Caco-2 (cell line): Measurements from ENCODE around the gene TGM4. TPM values are rescaled to one million over a fixed set of nuclear protein-coding genes. Genes with fewer than 3 reads are reported as not detected.

ENCODE experiments used
- BruUV-seq: library from RNA; stranded (reverse); fragments of 400-500 nt; replicated peaks from 2 replicates; lab custom pipeline; 2021; lab: Mats Ljungman, UMichigan
- CTCF ChIA-PET: fragments of 300-600 bp; sonication (Branson Sonifier 250); formaldehyde crosslinking; loops from one replicate; lab custom pipeline; 2022; ENCODE audit warnings: antibody characterized with exemption; lab: Charles Lee
- POLR2A ChIA-PET: fragments of 300-600 bp; sonication (Branson Sonifier 250); formaldehyde crosslinking; loops from one replicate; lab custom pipeline; 2022; ENCODE audit warnings: antibody characterized with exemption; lab: Charles Lee
- DNase-seq, 2 experiments: peaks; one replicate each; pipeline versions ENCODE4 v3.0.0 to v3.0.0-alpha.2; 2020 to 2022
- H3K27me3 ChIP-seq: replicated peaks from 2 replicates; pipeline ENCODE4 v1.6.0; 2011; ENCODE audit warnings: low read length; ENCODE audit not compliant: control insufficient read depth, insufficient read depth
- H3K36me3 ChIP-seq: 2 replicates; pipeline ENCODE4 v1.5.1; 2011; ENCODE audit warnings: low read length; ENCODE audit not compliant: control insufficient read depth, insufficient read depth
- H3K4me1 ChIP-seq: fragments of 250-450 bp; sonication (Bioruptor Pico); 2 replicates; pipeline ENCODE4 v1.5.1; 2020; ENCODE audit warnings: mild to moderate bottlenecking
- H3K4me3 ChIP-seq: 2 replicates; pipeline ENCODE4 v1.5.1; 2011; ENCODE audit warnings: low read depth, mild to moderate bottlenecking, control low read depth, low read length
- H3K9me3 ChIP-seq: fragments of 250-450 bp; sonication (Bioruptor Pico); 2 replicates; pipeline ENCODE4 v1.5.1; 2020; ENCODE audit warnings: mild to moderate bottlenecking, moderate library complexity
- H3K27ac Mint-ChIP-seq: one replicate; pipeline ENCODE4 v1.8.0; 2022; ENCODE audit warnings: mixed read lengths; ENCODE audit not compliant: unreplicated experiment
- H3K27me3 Mint-ChIP-seq: one replicate; pipeline ENCODE4 v1.8.0; 2022; ENCODE audit warnings: mixed read lengths; ENCODE audit not compliant: insufficient read depth, unreplicated experiment
- H3K36me3 Mint-ChIP-seq: one replicate; pipeline ENCODE4 v1.8.0; 2022; ENCODE audit warnings: mild to moderate bottlenecking, mixed read lengths; ENCODE audit not compliant: insufficient read depth, unreplicated experiment
- H3K4me1 Mint-ChIP-seq: one replicate; pipeline ENCODE4 v1.8.0; 2022; ENCODE audit warnings: low read depth, mixed read lengths; ENCODE audit not compliant: unreplicated experiment
- H3K4me3 Mint-ChIP-seq: one replicate; pipeline ENCODE4 v1.8.0; 2022; ENCODE audit warnings: mild to moderate bottlenecking, moderate library complexity, mixed read lengths; ENCODE audit not compliant: unreplicated experiment
- H3K9me3 Mint-ChIP-seq: one replicate; pipeline ENCODE4 v1.8.0; 2022; ENCODE audit warnings: mixed read lengths; ENCODE audit not compliant: unreplicated experiment
- intact Hi-C: fragments of 100-400 bp; cut with micrococcal nuclease; formaldehyde crosslinking; loops from one replicate; pipeline ENCODE4 v1.10.0; 2022; ENCODE audit not compliant: unreplicated experiment
- total RNA-seq: library from RNA; stranded (reverse); gene quantifications from 2 replicates; pipeline ENCODE4 v1.2.3, GENCODE V29; 2022
- TF ChIP-seq, protein P1 (sequence below), 2 experiments: fragments of 200-600 bp in 1 of 2; IDR thresholded peaks; 1 replicate in 1 of 2; 2 replicates in 1 of 2; pipeline versions ENCODE4 v1.5.1 to v1.8.0; 2011 to 2022; ENCODE audit warnings: antibody characterized with exemption in 1 of 2, control low read depth in 1 of 2, inconsistent platforms in 1 of 2, low read depth in 1 of 2, low read length in 1 of 2, mild to moderate bottlenecking in 1 of 2, moderate library complexity in 1 of 2; ENCODE audit not compliant: insufficient read depth in 1 of 2, severe bottlenecking in 1 of 2, unreplicated experiment in 1 of 2

The TGM4 gene
- total RNA-seq, 1 experiment from 2014 or later: not detected

DNA sequence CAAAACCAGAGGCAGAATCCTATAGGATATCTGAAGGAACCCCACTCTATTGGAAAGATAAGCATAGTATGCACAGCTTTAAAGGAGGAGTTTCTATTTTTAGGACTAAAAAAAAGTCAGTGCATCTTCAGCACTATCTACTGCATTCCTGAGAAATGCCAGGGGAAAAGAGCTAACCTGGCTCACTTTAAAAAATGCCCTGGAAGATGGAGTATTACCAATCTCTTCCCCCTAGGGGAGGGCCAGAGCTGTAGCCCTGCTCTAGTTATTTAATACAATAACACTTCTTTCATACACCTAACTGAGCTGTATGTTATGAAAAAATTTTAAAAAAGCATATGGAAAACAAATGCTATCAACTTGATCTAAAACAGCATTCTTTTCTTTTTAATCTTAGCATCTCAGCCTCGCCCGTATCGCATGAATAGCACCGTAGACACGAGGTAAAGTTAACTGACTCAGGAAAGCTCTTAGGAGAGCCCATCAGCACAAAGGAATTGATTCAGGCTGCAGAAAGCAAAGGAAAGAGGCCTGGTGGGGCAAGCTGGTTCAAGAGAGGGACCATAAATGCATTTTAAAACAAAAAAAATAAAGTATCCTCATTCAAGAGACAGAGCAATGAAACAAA lies 50.2 kb downstream of the TGM4 start:
- ChIA-PET CTCF (no interaction called here), POLR2A (no interaction called here)
- BruUV-seq: no TSS peak
- Histone ChIP-seq H3K4me1 (no peaks in the 10 kb centered on the region), H3K27me3 (no peaks in the 10 kb centered on the region), H3K36me3 (no peaks in the 10 kb centered on the region; the same call in none of the 2 replicates), H3K4me3 (no peak overlapping the region), H3K9me3 (no peaks in the 10 kb centered on the region)
- intact Hi-C loops: no loop called here
- peaks cover 14% of the 10 kb centered on the region for H3K36me3 Mint-ChIP-seq
- H3K27ac Mint-ChIP-seq: no peak overlapping the region
- H3K4me3 Mint-ChIP-seq: no peak overlapping the region
- H3K4me1 Mint-ChIP-seq: no peaks in the 10 kb centered on the region
- no peaks in the 10 kb centered on the region for H3K27me3 Mint-ChIP-seq
- H3K9me3 Mint-ChIP-seq: no peaks in the 10 kb centered on the region
- TF ChIP-seq, protein P1, sequence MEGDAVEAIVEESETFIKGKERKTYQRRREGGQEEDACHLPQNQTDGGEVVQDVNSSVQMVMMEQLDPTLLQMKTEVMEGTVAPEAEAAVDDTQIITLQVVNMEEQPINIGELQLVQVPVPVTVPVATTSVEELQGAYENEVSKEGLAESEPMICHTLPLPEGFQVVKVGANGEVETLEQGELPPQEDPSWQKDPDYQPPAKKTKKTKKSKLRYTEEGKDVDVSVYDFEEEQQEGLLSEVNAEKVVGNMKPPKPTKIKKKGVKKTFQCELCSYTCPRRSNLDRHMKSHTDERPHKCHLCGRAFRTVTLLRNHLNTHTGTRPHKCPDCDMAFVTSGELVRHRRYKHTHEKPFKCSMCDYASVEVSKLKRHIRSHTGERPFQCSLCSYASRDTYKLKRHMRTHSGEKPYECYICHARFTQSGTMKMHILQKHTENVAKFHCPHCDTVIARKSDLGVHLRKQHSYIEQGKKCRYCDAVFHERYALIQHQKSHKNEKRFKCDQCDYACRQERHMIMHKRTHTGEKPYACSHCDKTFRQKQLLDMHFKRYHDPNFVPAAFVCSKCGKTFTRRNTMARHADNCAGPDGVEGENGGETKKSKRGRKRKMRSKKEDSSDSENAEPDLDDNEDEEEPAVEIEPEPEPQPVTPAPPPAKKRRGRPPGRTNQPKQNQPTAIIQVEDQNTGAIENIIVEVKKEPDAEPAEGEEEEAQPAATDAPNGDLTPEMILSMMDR (IDR thresholded peaks at IDR 0.05; ENCODE audit: insufficient read depth in 1 of 2, low read depth in 1 of 2, low read length in 1 of 2, severe bottlenecking in 1 of 2, unreplicated experiment in 1 of 2): no peak
- no peak for DNase-seq

DNA sequence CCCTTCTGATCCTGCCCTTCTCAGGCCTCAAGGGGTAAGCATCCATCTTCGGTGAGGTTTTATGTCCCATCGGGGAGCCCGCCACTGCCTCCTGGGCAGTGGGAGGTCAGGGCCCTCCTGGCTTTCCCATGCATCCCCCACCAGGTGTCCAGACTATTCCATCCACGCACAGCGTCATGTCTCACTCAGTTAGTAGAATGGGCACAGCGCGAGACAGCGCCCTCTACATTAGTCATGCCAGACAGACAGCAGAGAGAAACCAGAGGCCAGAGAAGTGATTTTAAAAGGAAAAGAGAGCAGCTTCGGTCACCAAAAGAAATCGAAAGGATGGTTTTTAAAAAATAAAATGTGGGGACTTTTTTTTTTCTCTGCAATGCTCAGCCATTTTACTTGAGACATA lies 51.8 kb downstream of the TGM4 start:
- ChIA-PET CTCF (no interaction called here), POLR2A (no interaction called here)
- H3K9me3 Mint-ChIP-seq: no peaks in the 10 kb centered on the region
- no peaks in the 10 kb centered on the region for H3K27me3 Mint-ChIP-seq
- Histone ChIP-seq H3K9me3 (no peaks in the 10 kb centered on the region), H3K4me1 (no peaks in the 10 kb centered on the region), H3K36me3 (no peaks in the 10 kb centered on the region; the same call in none of the 2 replicates), H3K4me3 (no peak overlapping the region), H3K27me3 (no peaks in the 10 kb centered on the region)
- no peaks in the 10 kb centered on the region for H3K4me1 Mint-ChIP-seq
- DNase-seq: no peak
- no TSS peak for BruUV-seq
- TF ChIP-seq, protein P1 (IDR thresholded peaks at IDR 0.05; ENCODE audit: insufficient read depth in 1 of 2, low read depth in 1 of 2, low read length in 1 of 2, severe bottlenecking in 1 of 2, unreplicated experiment in 1 of 2): no peak
- intact Hi-C loops: no loop called here
- H3K36me3 Mint-ChIP-seq: peaks cover 24% of the 10 kb centered on the region
- no peak overlapping the region for H3K27ac Mint-ChIP-seq
- no peak overlapping the region for H3K4me3 Mint-ChIP-seq

- no peaks in the 10 kb centered on the region; the same call in none of the 2 replicates for H3K36me3 ChIP-seq
- no peak overlapping the region for H3K4me3 ChIP-seq
- H3K9me3 Mint-ChIP-seq: no peaks in the 10 kb centered on the region
- no TSS peak for BruUV-seq
- no peaks in the 10 kb centered on the region for H3K27me3 ChIP-seq
- H3K27ac Mint-ChIP-seq: no peak overlapping the region
- no peak overlapping the region for H3K4me3 Mint-ChIP-seq
- H3K4me1 Mint-ChIP-seq: no peaks in the 10 kb centered on the region
- no peaks in the 10 kb centered on the region for H3K9me3 ChIP-seq
- no peaks in the 10 kb centered on the region for H3K4me1 ChIP-seq
- POLR2A ChIA-PET: no interaction called here
- peaks cover 24% of the 10 kb centered on the region for H3K36me3 Mint-ChIP-seq
- H3K27me3 Mint-ChIP-seq: no peaks in the 10 kb centered on the region
- intact Hi-C loops: no loop called here
- TF ChIP-seq, protein P1 (IDR thresholded peaks at IDR 0.05; ENCODE audit: insufficient read depth in 1 of 2, low read depth in 1 of 2, low read length in 1 of 2, severe bottlenecking in 1 of 2, unreplicated experiment in 1 of 2): no peak
- CTCF ChIA-PET: interaction anchor here (0.5 kb wide), 1 partner anchor 41 kb away, joined by 4 read pairs; no protein-coding TSS in a partner anchor
- DNase-seq: no peak
Measured at GRCh38 chr3:44926921-44927320, 52.5 kb downstream of the TGM4 start.
